H9 (cell line): Measurements from ENCODE around the gene SLC4A5. TPM values are rescaled to one million over a fixed set of nuclear protein-coding genes. Genes with fewer than 3 reads are reported as not detected.

Source experiments
- DNase-seq: peaks from one replicate; pipeline ENCODE4 v3.0.0-alpha.2; 2017
- H2AFZ ChIP-seq: one replicate; pipeline ENCODE4 v1.6.1; 2013; ENCODE audit warnings: mild to moderate bottlenecking, low read length, control low read depth, moderate library complexity
- H2AK5ac ChIP-seq: 2 replicates; pipeline ENCODE4 v1.6.1; 2013; ENCODE audit warnings: low read length, control low read depth, mixed read lengths; ENCODE audit not compliant: insufficient read length
- H2BK120ac ChIP-seq: one replicate; pipeline ENCODE4 v1.6.1; 2013; ENCODE audit warnings: low read depth, mild to moderate bottlenecking, low read length, control low read depth, inconsistent platforms; ENCODE audit not compliant: poor library complexity, severe bottlenecking
- H2BK12ac ChIP-seq: 2 replicates; pipeline ENCODE4 v1.6.1; 2013; ENCODE audit warnings: low read length, control low read depth, mixed read lengths, low read depth; ENCODE audit not compliant: insufficient read length
- H2BK15ac ChIP-seq: 2 replicates; pipeline ENCODE4 v1.6.1; 2013; ENCODE audit warnings: low read depth, low read length, control low read depth
- H2BK20ac ChIP-seq: one replicate; pipeline ENCODE4 v1.6.1; 2013; ENCODE audit warnings: low read depth, mild to moderate bottlenecking, low read length, control low read depth, inconsistent platforms; ENCODE audit not compliant: poor library complexity, severe bottlenecking
- H2BK5ac ChIP-seq: 2 replicates; pipeline ENCODE4 v1.6.1; 2013; ENCODE audit warnings: low read length, control low read depth, mixed read lengths; ENCODE audit not compliant: insufficient read length
- H3K14ac ChIP-seq: 2 replicates; pipeline ENCODE4 v1.6.1; 2013; ENCODE audit warnings: low read length, control low read depth; ENCODE audit not compliant: insufficient read depth
- H3K18ac ChIP-seq: 2 replicates; pipeline ENCODE4 v1.6.1; 2013; ENCODE audit warnings: low read depth, mild to moderate bottlenecking, mixed read lengths, low read length, control low read depth; ENCODE audit not compliant: insufficient read length
- H3K23ac ChIP-seq: 2 replicates; pipeline ENCODE4 v1.6.1; 2013; ENCODE audit warnings: low read length, control low read depth, mixed read lengths, low read depth; ENCODE audit not compliant: insufficient read length
- H3K23me2 ChIP-seq: 2 replicates; pipeline ENCODE4 v1.6.1; 2013; ENCODE audit warnings: low read depth, mild to moderate bottlenecking, mixed read lengths, low read length, control low read depth; ENCODE audit not compliant: insufficient read length, poor library complexity, severe bottlenecking
- H3K27ac ChIP-seq: 2 replicates; pipeline ENCODE4 v1.5.1; 2013; ENCODE audit warnings: low read length, control low read depth, mixed read lengths, low read depth; ENCODE audit not compliant: insufficient read length
- H3K27me3 ChIP-seq: 2 replicates; pipeline ENCODE4 v1.6.1; 2013; ENCODE audit warnings: low read length, control low read depth, inconsistent platforms; ENCODE audit not compliant: insufficient read depth
- H3K4ac ChIP-seq: 2 replicates; pipeline ENCODE4 v1.6.1; 2013; ENCODE audit warnings: low read depth, mild to moderate bottlenecking, control low read depth, inconsistent platforms, low read length, moderate library complexity
- H3K4me1 ChIP-seq: 2 replicates; pipeline ENCODE4 v1.6.1; 2013; ENCODE audit warnings: low read length, control low read depth, inconsistent platforms; ENCODE audit not compliant: insufficient read depth
- H3K4me2 ChIP-seq: 2 replicates; pipeline ENCODE4 v1.6.1; 2013; ENCODE audit warnings: low read length, control low read depth, mixed read lengths; ENCODE audit not compliant: insufficient read length, insufficient read depth
- H3K56ac ChIP-seq: 2 replicates; pipeline ENCODE4 v1.6.1; 2013; ENCODE audit warnings: low read depth, mild to moderate bottlenecking, mixed read lengths, low read length, control low read depth; ENCODE audit not compliant: insufficient read length
- H3K79me1 ChIP-seq: 2 replicates; pipeline ENCODE4 v1.6.1; 2013; ENCODE audit warnings: low read depth, mild to moderate bottlenecking, moderate library complexity, low read length, control low read depth, inconsistent platforms; ENCODE audit not compliant: insufficient read depth, poor library complexity, severe bottlenecking
- H3K79me2 ChIP-seq: 2 replicates; pipeline ENCODE4 v1.6.1; 2013; ENCODE audit warnings: low read length, control low read depth, inconsistent platforms; ENCODE audit not compliant: insufficient read depth
- H3K9ac ChIP-seq: 2 replicates; pipeline ENCODE4 v1.6.1; 2013; ENCODE audit warnings: low read length, control low read depth, mixed read lengths; ENCODE audit not compliant: insufficient read length; ENCODE audit errors: extremely low read depth
- H3K9me3 ChIP-seq: one replicate; pipeline ENCODE4 v1.6.1; 2013; ENCODE audit warnings: low read depth, low read length, inconsistent platforms; ENCODE audit not compliant: control insufficient read depth
- H3T11ph ChIP-seq: one replicate; pipeline ENCODE4 v1.6.1; 2013; ENCODE audit warnings: mild to moderate bottlenecking, low read length, control low read depth, inconsistent platforms
- H4K20me1 ChIP-seq: one replicate; pipeline ENCODE4 v1.6.1; 2013; ENCODE audit not compliant: control insufficient read depth, insufficient read length, insufficient read depth
- H4K5ac ChIP-seq: 2 replicates; pipeline ENCODE4 v1.6.1; 2013; ENCODE audit warnings: low read depth, mild to moderate bottlenecking, mixed read lengths, low read length, control low read depth; ENCODE audit not compliant: insufficient read length
- H4K8ac ChIP-seq: replicated peaks from 2 replicates; pipeline ENCODE4 v1.6.1; 2013; ENCODE audit warnings: low read length, control low read depth, mixed read lengths, low read depth; ENCODE audit not compliant: insufficient read length
- H4K91ac ChIP-seq: 2 replicates; pipeline ENCODE4 v1.6.1; 2013; ENCODE audit warnings: low read depth, mild to moderate bottlenecking, moderate library complexity, mixed read lengths, low read length, control low read depth; ENCODE audit not compliant: insufficient read length
- H3K27ac Mint-ChIP-seq, 3 experiments: 2 replicates in 2 of 3; 3 replicates in 1 of 3; pipeline ENCODE4 v1.8.0; 2020 to 2021; ENCODE audit warnings: mixed read lengths in 3 of 3, mild to moderate bottlenecking in 1 of 3, moderate library complexity in 1 of 3
- H3K27me3 Mint-ChIP-seq: 2 replicates; pipeline ENCODE4 v1.8.0; 2021; ENCODE audit warnings: low read depth, mild to moderate bottlenecking, moderate library complexity, mixed read lengths
- H3K36me3 Mint-ChIP-seq, 3 experiments: 2 replicates in 2 of 3; 3 replicates in 1 of 3; pipeline ENCODE4 v1.8.0; 2020 to 2021; ENCODE audit warnings: low read depth in 3 of 3, mixed read lengths in 3 of 3; ENCODE audit not compliant: insufficient read depth in 1 of 3
- H3K4me1 Mint-ChIP-seq, 2 experiments: 2 replicates each; pipeline ENCODE4 v1.8.0; 2020; ENCODE audit warnings: mixed read lengths in 2 of 2
- H3K4me3 Mint-ChIP-seq, 2 experiments: 2 replicates in 1 of 2; 3 replicates in 1 of 2; pipeline ENCODE4 v1.8.0; 2020 to 2021; ENCODE audit warnings: mild to moderate bottlenecking in 2 of 2, mixed read lengths in 2 of 2, moderate library complexity in 1 of 2
- H3K9me3 Mint-ChIP-seq, 2 experiments: 2 replicates in 1 of 2; 3 replicates in 1 of 2; pipeline ENCODE4 v1.8.0; 2020; ENCODE audit warnings: mild to moderate bottlenecking in 2 of 2, mixed read lengths in 2 of 2, moderate library complexity in 1 of 2
- whole genome bisulfite sequencing: extraction: QIAGEN DNeasy Blood & Tissue Kit; methylation state at CpG from one replicate; pipeline ENCODE4 v1.1.7; 2013; ENCODE audit warnings: missing lambda C conversion rate, low lambda C conversion rate, mixed read lengths; ENCODE audit not compliant: insufficient read length; ENCODE audit errors: extremely low coverage; 5-methylcytosine and 5-hydroxymethylcytosine counted together
- total RNA-seq: library from RNA; stranded (reverse); gene quantifications from 2 replicates; pipeline ENCODE4 v1.2.1, GENCODE V29; 2021
- TF ChIP-seq, protein P1 (sequence below): fragments of 200-600 bp; sonication (generic); conservative IDR thresholded peaks from 3 replicates; pipeline ENCODE4 v1.8.0; 2021; ENCODE audit warnings: antibody characterized with exemption, mild to moderate bottlenecking

The SLC4A5 gene
- total RNA-seq, 1 experiment from 2014 or later: 0.50 TPM

DNA sequence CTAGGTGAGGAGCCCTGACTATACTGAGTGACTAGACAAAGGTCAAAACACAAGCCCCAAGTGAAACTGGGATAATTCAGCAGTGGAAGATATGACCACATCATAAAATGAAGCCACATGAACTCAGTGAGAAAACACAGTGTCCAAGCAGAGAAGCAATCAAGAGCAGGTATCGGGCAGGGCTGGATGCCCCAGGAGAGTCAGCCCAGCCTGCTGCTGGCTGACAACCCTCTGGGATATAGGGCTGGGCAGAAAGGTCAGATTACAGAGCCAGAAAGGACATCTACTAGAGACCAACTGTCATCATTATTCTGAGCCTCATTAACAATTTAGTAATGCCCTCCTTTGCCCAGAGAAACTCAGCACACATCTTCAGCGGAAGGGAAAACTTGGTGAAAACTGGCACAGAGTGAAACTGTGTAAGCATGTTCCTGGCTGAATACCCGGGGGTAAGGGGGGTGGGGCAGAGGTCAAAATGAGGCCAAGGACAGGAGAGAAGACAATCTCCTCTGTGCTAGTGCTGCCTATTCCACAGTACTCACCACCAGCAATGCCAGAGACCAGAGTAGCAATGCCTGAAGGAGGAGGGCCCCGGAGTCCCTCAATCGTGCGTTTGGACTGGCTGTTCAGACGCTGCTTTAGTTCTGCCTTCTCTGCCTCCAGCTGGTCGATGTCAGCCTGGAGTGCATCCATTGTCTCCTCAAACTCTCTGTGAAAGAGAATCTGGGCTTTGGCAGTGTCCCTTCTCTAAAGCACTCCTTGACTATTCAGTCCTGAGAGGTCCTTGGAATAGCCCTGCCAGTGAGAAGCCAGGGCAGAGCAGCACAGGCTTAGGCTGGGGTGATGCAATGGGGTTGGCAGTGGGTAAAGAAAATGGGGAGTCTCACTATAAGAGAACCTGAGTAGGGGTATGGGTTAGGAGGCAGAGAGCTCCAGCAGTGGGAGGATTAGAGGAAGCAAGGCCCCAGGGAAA is 21.6 kb upstream of the SLC4A5 start:
- H3K27me3 ChIP-seq: no peaks in the 10 kb centered on the region
- no peak overlapping the region for H2AK5ac ChIP-seq
- no peaks in the 10 kb centered on the region for H3K4me1 ChIP-seq
- H3K79me2 ChIP-seq: no peaks in the 10 kb centered on the region
- H2BK20ac ChIP-seq: no peak overlapping the region
- no peaks in the 10 kb centered on the region for H3K27me3 Mint-ChIP-seq
- no peak overlapping the region for H3K4me3 Mint-ChIP-seq
- no peak for DNase-seq
- no peak overlapping the region for H3K27ac ChIP-seq
- H3K9me3 Mint-ChIP-seq: no peaks in the 10 kb centered on the region
- H4K8ac ChIP-seq: no peak overlapping the region
- H2AFZ ChIP-seq: no peak overlapping the region
- H3K9me3 ChIP-seq: no peaks in the 10 kb centered on the region
- no peaks in the 10 kb centered on the region for H3K23me2 ChIP-seq
- H3K79me1 ChIP-seq: no peaks in the 10 kb centered on the region
- H3K4me1 Mint-ChIP-seq: no peaks in the 10 kb centered on the region
- no peak overlapping the region for H3K23ac ChIP-seq
- no peak overlapping the region for H3K27ac Mint-ChIP-seq
- no peak overlapping the region for H2BK120ac ChIP-seq
- H4K20me1 ChIP-seq: no peaks in the 10 kb centered on the region
- peaks cover 64 to 91% (median 89%) of the 10 kb centered on the region in 3 experiments for H3K36me3 Mint-ChIP-seq
- H4K5ac ChIP-seq: no peak overlapping the region
- no peak overlapping the region for H2BK12ac ChIP-seq
- H3K18ac ChIP-seq: no peak overlapping the region
- no peak overlapping the region for H3K4me2 ChIP-seq
- WGBS: no CpG with 5 or more reads among the region's 8 CpGs
- no peak overlapping the region for H3K4ac ChIP-seq
- no peak overlapping the region for H4K91ac ChIP-seq
- no peak overlapping the region for H3K9ac ChIP-seq
- H2BK5ac ChIP-seq: no peak overlapping the region
- no peak overlapping the region for H3K56ac ChIP-seq
- no peak overlapping the region for H3K14ac ChIP-seq
- TF ChIP-seq, protein P1, sequence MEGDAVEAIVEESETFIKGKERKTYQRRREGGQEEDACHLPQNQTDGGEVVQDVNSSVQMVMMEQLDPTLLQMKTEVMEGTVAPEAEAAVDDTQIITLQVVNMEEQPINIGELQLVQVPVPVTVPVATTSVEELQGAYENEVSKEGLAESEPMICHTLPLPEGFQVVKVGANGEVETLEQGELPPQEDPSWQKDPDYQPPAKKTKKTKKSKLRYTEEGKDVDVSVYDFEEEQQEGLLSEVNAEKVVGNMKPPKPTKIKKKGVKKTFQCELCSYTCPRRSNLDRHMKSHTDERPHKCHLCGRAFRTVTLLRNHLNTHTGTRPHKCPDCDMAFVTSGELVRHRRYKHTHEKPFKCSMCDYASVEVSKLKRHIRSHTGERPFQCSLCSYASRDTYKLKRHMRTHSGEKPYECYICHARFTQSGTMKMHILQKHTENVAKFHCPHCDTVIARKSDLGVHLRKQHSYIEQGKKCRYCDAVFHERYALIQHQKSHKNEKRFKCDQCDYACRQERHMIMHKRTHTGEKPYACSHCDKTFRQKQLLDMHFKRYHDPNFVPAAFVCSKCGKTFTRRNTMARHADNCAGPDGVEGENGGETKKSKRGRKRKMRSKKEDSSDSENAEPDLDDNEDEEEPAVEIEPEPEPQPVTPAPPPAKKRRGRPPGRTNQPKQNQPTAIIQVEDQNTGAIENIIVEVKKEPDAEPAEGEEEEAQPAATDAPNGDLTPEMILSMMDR: no peak
- no peak overlapping the region for H2BK15ac ChIP-seq
- H3T11ph ChIP-seq: no peak overlapping the region
